GM19397 (cell line): Measurements from ENCODE around the gene CCSER2.
"Not testable (repeated sequence)": the region's sequence is repeated elsewhere in the genome, so short reads cannot be mapped to it uniquely, and the experiment has no call there.

ENCODE experiments used
- ATAC-seq: cut with Tn5 transposase; IDR thresholded peaks from one replicate; pipeline ENCODE4 v1.9.1; 2021; ENCODE audit warnings: mild to moderate bottlenecking, moderate library complexity; ENCODE audit not compliant: unreplicated experiment

CCSER2 gene

GRCh38 chr10:84343831-84344230, 15.4 kb downstream of the CCSER2 start:
- no peak for ATAC-seq

GRCh38 chr10:84344526-84344925, 16.1 kb downstream of the CCSER2 start:
- ATAC-seq = no peak

- not testable (repeated sequence) for ATAC-seq
Observed at GRCh38 chr10:84347575-84348002, 19.2 kb downstream of the CCSER2 start.

GRCh38 chr10:84348447-84348846, 20.1 kb downstream of the CCSER2 start:
- no peak for ATAC-seq

GRCh38 chr10:84348860-84349259, 20.5 kb downstream of the CCSER2 start:
- no peak for ATAC-seq

GRCh38 chr10:84352251-84352842, 24.0 kb downstream of the CCSER2 start:
- ATAC-seq = peak; percentile 91

- no peak for ATAC-seq
Observed at GRCh38 chr10:84353052-84353803, 24.8 kb downstream of the CCSER2 start.

- ATAC-seq = no peak
Observed at GRCh38 chr10:84354623-84355022, 26.2 kb downstream of the CCSER2 start.

- ATAC-seq = no peak
Observed at GRCh38 chr10:84355106-84355505, 26.7 kb downstream of the CCSER2 start.

GRCh38 chr10:84356928-84357327, 28.5 kb downstream of the CCSER2 start:
- ATAC-seq = no peak

GRCh38 chr10:84358743-84359142, 30.4 kb downstream of the CCSER2 start:
- ATAC-seq = no peak

GRCh38 chr10:84360637-84361365, 32.4 kb downstream of the CCSER2 start:
- no peak for ATAC-seq

GRCh38 chr10:84365335-84365881, 37.0 kb downstream of the CCSER2 start:
- no peak for ATAC-seq

GRCh38 chr10:84366041-84366440, 37.7 kb downstream of the CCSER2 start:
- ATAC-seq = no peak

GRCh38 chr10:84367256-84367655, 38.9 kb downstream of the CCSER2 start:
- no peak for ATAC-seq

GRCh38 chr10:84368828-84369227, 40.4 kb downstream of the CCSER2 start:
- no peak for ATAC-seq

- ATAC-seq = no peak
Observed at GRCh38 chr10:84370283-84370682, 41.9 kb downstream of the CCSER2 start.

- ATAC-seq = no peak
Observed at GRCh38 chr10:84371944-84372343, 43.6 kb downstream of the CCSER2 start.

- no peak for ATAC-seq
Observed at GRCh38 chr10:84373000-84373399, 44.6 kb downstream of the CCSER2 start.

- ATAC-seq = no peak
Observed at GRCh38 chr10:84374455-84374854, 46.1 kb downstream of the CCSER2 start.

GRCh38 chr10:84375011-84375410, 46.6 kb downstream of the CCSER2 start:
- ATAC-seq = no peak

- no peak for ATAC-seq
Observed at GRCh38 chr10:84375881-84376280, 47.5 kb downstream of the CCSER2 start.
